ENCODE results near the gene FTCD. TPM values are rescaled to one million over a fixed set of nuclear protein-coding genes. Genes with fewer than 3 reads are reported as not detected.

FTCD gene
- total RNA-seq, 4 donors from 2014 or later = 4.5 to 7.0 TPM; not detected in 2

DNA sequence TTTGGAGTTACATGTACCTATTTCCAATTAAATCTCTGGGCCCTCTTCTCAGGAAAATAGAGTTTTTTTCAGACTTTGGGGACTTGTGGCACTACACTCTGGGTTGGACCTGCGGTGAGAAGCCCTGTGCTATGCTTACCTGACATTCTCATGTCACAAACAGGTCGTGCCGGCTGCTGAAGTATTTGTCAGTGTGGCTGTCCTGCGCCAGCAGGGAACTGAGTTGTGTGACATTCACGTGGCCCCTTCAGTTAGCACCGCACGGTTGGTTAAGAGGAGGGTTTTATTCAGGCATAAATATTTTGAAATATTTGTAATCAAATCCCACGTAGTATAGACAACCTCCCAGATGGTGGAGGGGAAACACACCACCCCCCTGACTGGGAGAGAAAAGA lies 63.8 kb downstream of the FTCD start:
- Histone ChIP-seq H3K27me3 (no peaks in the 10 kb centered on the region), H3K27ac (peak overlapping the region; percentile 99), H3K4me1 (peaks cover 6 to 18% of the 10 kb centered on the region in 2 donors), H3K4me3 (peak overlapping the region; percentile 13 to 19), H3K9me3 (no peaks in the 10 kb centered on the region), H3K36me3 (no peaks in the 10 kb centered on the region)
- TF ChIP-seq POLR2A (IDR thresholded peaks at IDR 0.05) = no peak
- intact Hi-C loops (cut with DNase I; ENCODE audit: low total_unique reads) = no loop called here
- peak in 1 of 2 donors; percentile 28 for DNase-seq

DNA sequence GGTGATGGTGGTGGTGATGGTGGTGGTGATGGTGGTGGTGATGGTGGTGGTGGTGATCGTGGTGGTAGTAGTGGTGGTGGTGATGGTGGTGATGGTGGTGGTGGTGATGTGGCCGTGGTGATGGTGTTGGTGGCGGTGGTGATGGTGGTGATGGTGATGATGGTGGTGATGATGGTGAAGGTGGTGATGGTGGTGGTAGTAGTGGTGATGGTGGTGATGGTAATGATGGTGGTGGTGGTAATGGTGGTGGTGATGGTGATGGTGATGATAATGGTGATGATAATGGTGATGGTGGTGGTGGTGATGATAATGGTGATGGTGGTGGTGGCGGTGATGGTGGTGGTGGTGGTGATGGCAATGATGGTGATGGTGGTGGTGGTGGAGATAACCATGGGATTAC lies 64.3 kb downstream of the FTCD start:
- H3K4me3 ChIP-seq = no peak overlapping the region
- H3K27ac ChIP-seq = peak overlapping the region; percentile 99
- H3K27me3 ChIP-seq = no peaks in the 10 kb centered on the region
- H3K36me3 ChIP-seq = no peaks in the 10 kb centered on the region
- DNase-seq = no peak
- intact Hi-C loops (cut with DNase I; ENCODE audit: low total_unique reads) = no loop called here
- TF ChIP-seq, protein P1, sequence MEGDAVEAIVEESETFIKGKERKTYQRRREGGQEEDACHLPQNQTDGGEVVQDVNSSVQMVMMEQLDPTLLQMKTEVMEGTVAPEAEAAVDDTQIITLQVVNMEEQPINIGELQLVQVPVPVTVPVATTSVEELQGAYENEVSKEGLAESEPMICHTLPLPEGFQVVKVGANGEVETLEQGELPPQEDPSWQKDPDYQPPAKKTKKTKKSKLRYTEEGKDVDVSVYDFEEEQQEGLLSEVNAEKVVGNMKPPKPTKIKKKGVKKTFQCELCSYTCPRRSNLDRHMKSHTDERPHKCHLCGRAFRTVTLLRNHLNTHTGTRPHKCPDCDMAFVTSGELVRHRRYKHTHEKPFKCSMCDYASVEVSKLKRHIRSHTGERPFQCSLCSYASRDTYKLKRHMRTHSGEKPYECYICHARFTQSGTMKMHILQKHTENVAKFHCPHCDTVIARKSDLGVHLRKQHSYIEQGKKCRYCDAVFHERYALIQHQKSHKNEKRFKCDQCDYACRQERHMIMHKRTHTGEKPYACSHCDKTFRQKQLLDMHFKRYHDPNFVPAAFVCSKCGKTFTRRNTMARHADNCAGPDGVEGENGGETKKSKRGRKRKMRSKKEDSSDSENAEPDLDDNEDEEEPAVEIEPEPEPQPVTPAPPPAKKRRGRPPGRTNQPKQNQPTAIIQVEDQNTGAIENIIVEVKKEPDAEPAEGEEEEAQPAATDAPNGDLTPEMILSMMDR (IDR thresholded peaks at IDR 0.05) = no peak
- TF ChIP-seq POLR2A (IDR thresholded peaks at IDR 0.05) = no peak
- peaks cover 6 to 18% of the 10 kb centered on the region in 2 donors for H3K4me1 ChIP-seq
- H3K9me3 ChIP-seq = no peaks in the 10 kb centered on the region

DNA sequence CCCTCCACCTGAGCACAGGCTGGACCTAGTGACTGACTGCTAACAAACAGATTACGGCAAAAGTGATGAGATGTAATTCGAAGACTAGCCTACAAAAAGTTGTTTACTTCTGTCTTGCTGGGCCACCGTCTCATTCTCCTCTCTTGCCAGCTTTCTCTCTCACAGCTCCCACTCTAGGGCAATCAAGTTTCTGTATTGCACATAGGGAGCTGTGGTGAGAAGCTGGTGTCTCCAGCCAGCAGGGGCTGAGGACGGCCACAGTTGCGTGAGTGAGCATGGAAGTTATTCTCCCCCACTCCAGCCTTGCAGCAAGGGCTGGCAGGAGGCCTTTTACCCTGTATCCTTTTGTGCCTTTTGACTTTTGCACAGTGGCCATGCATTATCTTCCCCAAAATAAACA lies 66.1 kb downstream of the FTCD start:
- H3K4me3 ChIP-seq = no peak overlapping the region
- H3K4me1 ChIP-seq = peaks cover 6 to 18% of the 10 kb centered on the region in 2 donors
- H3K27me3 ChIP-seq = no peaks in the 10 kb centered on the region
- TF ChIP-seq, protein P1 (IDR thresholded peaks at IDR 0.05) = no peak
- TF ChIP-seq POLR2A (IDR thresholded peaks at IDR 0.05) = no peak
- intact Hi-C loops (cut with DNase I; ENCODE audit: low total_unique reads) = no loop called here
- no peaks in the 10 kb centered on the region for H3K36me3 ChIP-seq
- no peaks in the 10 kb centered on the region for H3K9me3 ChIP-seq
- DNase-seq = no peak
- no peak overlapping the region for H3K27ac ChIP-seq

DNA sequence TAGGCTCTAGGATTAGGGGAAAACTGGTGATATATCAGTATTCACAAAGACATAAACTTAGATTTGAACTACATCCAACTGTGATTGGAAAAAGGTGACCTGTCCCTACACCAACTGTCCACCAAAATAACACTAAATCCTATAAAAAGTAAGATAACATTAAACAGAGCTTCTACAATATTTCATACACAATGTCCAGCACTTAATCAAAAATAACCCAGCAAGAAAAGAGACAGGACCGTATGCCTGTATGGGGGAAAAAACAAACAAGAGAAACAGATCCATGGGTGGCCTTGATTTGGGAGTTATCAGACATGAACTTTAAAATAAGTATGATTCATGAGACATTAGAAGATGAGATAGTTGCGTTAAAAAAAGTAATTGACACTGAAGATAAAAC lies 67.2 kb downstream of the FTCD start:
- TF ChIP-seq, protein P1 (IDR thresholded peaks at IDR 0.05) = no peak
- TF ChIP-seq POLR2A (IDR thresholded peaks at IDR 0.05) = no peak
- Histone ChIP-seq H3K36me3 (no peaks in the 10 kb centered on the region), H3K27me3 (no peaks in the 10 kb centered on the region), H3K4me3 (no peak overlapping the region), H3K9me3 (no peaks in the 10 kb centered on the region), H3K4me1 (peaks cover 6 to 13% of the 10 kb centered on the region in 2 donors), H3K27ac (no peak overlapping the region)
- intact Hi-C loops (cut with DNase I; ENCODE audit: low total_unique reads) = no loop called here
- no peak for DNase-seq

DNA sequence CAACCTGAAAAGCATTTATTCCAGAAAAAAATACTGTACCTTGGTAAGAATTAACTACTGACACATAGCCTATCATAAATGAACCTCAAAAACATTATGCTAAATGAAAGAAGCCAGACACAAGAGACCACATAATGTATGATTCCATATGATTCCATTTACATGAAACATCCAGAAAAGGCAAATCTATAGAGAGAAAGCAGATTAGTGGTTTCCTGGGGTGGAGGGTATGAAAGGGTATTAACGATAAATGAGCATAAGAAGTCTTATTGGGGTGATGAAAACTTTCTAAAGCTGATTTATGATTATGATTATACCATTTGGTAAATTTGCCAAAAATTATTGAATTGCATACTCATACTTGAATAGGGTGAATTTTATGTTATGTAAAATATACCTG lies 67.7 kb downstream of the FTCD start:
- Histone ChIP-seq H3K4me3 (no peak overlapping the region), H3K27me3 (no peaks in the 10 kb centered on the region), H3K36me3 (no peaks in the 10 kb centered on the region), H3K9me3 (no peaks in the 10 kb centered on the region), H3K27ac (no peak overlapping the region), H3K4me1 (peaks cover 4 to 7% of the 10 kb centered on the region in 2 donors)
- DNase-seq = no peak
- intact Hi-C loops (cut with DNase I; ENCODE audit: low total_unique reads) = no loop called here
- no peak for TF ChIP-seq POLR2A (IDR thresholded peaks at IDR 0.05)
- TF ChIP-seq, protein P1 (IDR thresholded peaks at IDR 0.05) = no peak

Other genes with a start within 250 kb of the FTCD start
- 1,000 to 10,000 TPM in 1 of 4 donors, 100 to 1,000 TPM in 3; 621 to 1,160 (median 804) TPM for gene COL6A1, start 173.8 kb downstream of the FTCD start, total RNA-seq
- gene COL6A2, start 57.5 kb downstream of the FTCD start, total RNA-seq = 1,000 to 10,000 TPM in 2 of 4 donors, 100 to 1,000 TPM in 2; 321 to 1,200 (median 948) TPM
- 1 to 10 TPM in 3 of 4 donors, not detected in 1; 4.9 to 10.0 (median 6.4) TPM for gene SPATC1L, start 28.9 kb upstream of the FTCD start, total RNA-seq
- 10 to 100 TPM; 35.4 to 94.0 (median 41.5) TPM for gene LSS, start 73.2 kb upstream of the FTCD start, total RNA-seq
- 100 to 1,000 TPM in 2 of 4 donors, 10 to 100 TPM in 2; 24.1 to 128 (median 93.2) TPM for gene MCM3AP, start 130.0 kb upstream of the FTCD start, total RNA-seq
- 10 to 100 TPM in 3 of 4 donors, 1 to 10 TPM in 1; 2.9 to 78.6 (median 13.0) TPM for gene YBEY, start 130.8 kb upstream of the FTCD start, total RNA-seq
- 1 to 10 TPM in 3 of 4 donors, under 1 TPM in 1; 0.88 to 9.4 (median 5.6) TPM for gene C21orf58, start 168.3 kb upstream of the FTCD start, total RNA-seq
- 10 to 100 TPM in 2 of 4 donors, 1 to 10 TPM in 2; 6.2 to 29.7 (median 17.1) TPM for gene PCNT, start 168.6 kb upstream of the FTCD start, total RNA-seq

Data from uterus (tissue), 4 donors.